ENCODE data around the gene KRT14.
"Not testable (repeated sequence)": the region's sequence is repeated elsewhere in the genome, so short reads cannot be mapped to it uniquely, and the experiment has no call there.

Gene KRT14

GRCh38 chr17:41578971-41579370 is 7.7 kb downstream of the KRT14 start:
- no peak for DNase-seq (ENCODE audit: low read depth)

GRCh38 chr17:41578538-41578937 is 8.2 kb downstream of the KRT14 start:
- DNase-seq (ENCODE audit: low read depth): no peak

GRCh38 chr17:41576740-41577139 is 10.0 kb downstream of the KRT14 start:
- not testable (repeated sequence) for DNase-seq (ENCODE audit: low read depth)

- DNase-seq (ENCODE audit: low read depth): no peak
Observed at GRCh38 chr17:41575336-41575735, 11.4 kb downstream of the KRT14 start.

GRCh38 chr17:41571561-41572434 is 14.9 kb downstream of the KRT14 start, which contains the start of gene KRT9:
KRT9 (minus strand) TSS chr17:41572059; CDS start chr17:41571992, 67 bp downstream.
- no peak for DNase-seq (ENCODE audit: low read depth)

- no peak for DNase-seq (ENCODE audit: low read depth)
Observed at GRCh38 chr17:41567317-41567716, 19.4 kb downstream of the KRT14 start.

GRCh38 chr17:41565338-41565737 is 21.4 kb downstream of the KRT14 start:
- no peak for DNase-seq (ENCODE audit: low read depth)

GRCh38 chr17:41563607-41564170 is 23.0 kb downstream of the KRT14 start:
- no peak for DNase-seq (ENCODE audit: low read depth)

- no peak for DNase-seq (ENCODE audit: low read depth)
Observed at GRCh38 chr17:41561554-41561953, 25.1 kb downstream of the KRT14 start.

- DNase-seq (ENCODE audit: low read depth): peak; percentile 78
Observed at GRCh38 chr17:41559548-41559947, 27.1 kb downstream of the KRT14 start.

GRCh38 chr17:41556931-41557330 is 29.8 kb downstream of the KRT14 start:
- no peak for DNase-seq (ENCODE audit: low read depth)

- DNase-seq (ENCODE audit: low read depth): no peak
Observed at GRCh38 chr17:41556306-41556705, 30.4 kb downstream of the KRT14 start.

- DNase-seq (ENCODE audit: low read depth): peak; percentile 65
Observed at GRCh38 chr17:41555105-41555887, 31.4 kb downstream of the KRT14 start.

- DNase-seq (ENCODE audit: low read depth): no peak
Observed at GRCh38 chr17:41553987-41554680, 32.6 kb downstream of the KRT14 start.

GRCh38 chr17:41553176-41553575 is 33.5 kb downstream of the KRT14 start:
- DNase-seq (ENCODE audit: low read depth): peak; percentile 76

- no peak for DNase-seq (ENCODE audit: low read depth)
Observed at GRCh38 chr17:41552455-41552854, 34.2 kb downstream of the KRT14 start.

- DNase-seq (ENCODE audit: low read depth): no peak
Observed at GRCh38 chr17:41551365-41551764, 35.3 kb downstream of the KRT14 start.

- peak; percentile 78 for DNase-seq (ENCODE audit: low read depth)
Observed at GRCh38 chr17:41549596-41550039, 37.1 kb downstream of the KRT14 start.

GRCh38 chr17:41548844-41549595 is 37.7 kb downstream of the KRT14 start:
- peak; percentile 88 for DNase-seq (ENCODE audit: low read depth)

- DNase-seq (ENCODE audit: low read depth): peak; percentile 100
Observed at GRCh38 chr17:41547921-41548843, 38.5 kb downstream of the KRT14 start.

Measured in amniotic epithelial cell (primary cell).